DND-41 (cell line): ENCODE data around the gene DPP6.

Source experiments
- ATAC-seq: fragments of 200-7000 bp; cut with Tn5 transposase; 3 replicates; pipeline ENCODE4 v1.9.1; 2021; ENCODE audit warnings: low read depth; ENCODE audit not compliant: insufficient read depth
- DNase-seq: peaks from one replicate; pipeline ENCODE4 v3.0.0-alpha.2; 2020
- H2AFZ ChIP-seq: 2 replicates; pipeline ENCODE4 v1.6.0; 2012; ENCODE audit warnings: low read depth, low read length
- H3K27ac ChIP-seq: 2 replicates; pipeline ENCODE4 v1.5.1; 2012; ENCODE audit warnings: low read length, inconsistent platforms
- H3K27me3 ChIP-seq: fragments of 200-600 bp; sonication (generic); 2 replicates; pipeline ENCODE4 v1.6.0; 2012; ENCODE audit warnings: low read length, mild to moderate bottlenecking, inconsistent platforms; ENCODE audit not compliant: insufficient read depth, poor library complexity
- H3K36me3 ChIP-seq: 2 replicates; pipeline ENCODE4 v1.5.1; 2012; ENCODE audit warnings: low read length, inconsistent platforms; ENCODE audit not compliant: insufficient read depth
- H3K4me1 ChIP-seq: 2 replicates; pipeline ENCODE4 v1.5.1; 2012; ENCODE audit warnings: mild to moderate bottlenecking, low read length; ENCODE audit not compliant: insufficient read depth
- H3K4me2 ChIP-seq: 2 replicates; pipeline ENCODE4 v1.6.0; 2012; ENCODE audit warnings: mild to moderate bottlenecking, moderate library complexity, low read length, inconsistent platforms; ENCODE audit not compliant: insufficient read depth
- H3K4me3 ChIP-seq, 2 experiments: fragments of 200-600 bp in 1 of 2; shearing (Covaris generic) in 1 of 2; 2 replicates each; pipeline ENCODE4 v1.5.1; 2012 to 2016; ENCODE audit warnings: inconsistent platforms in 2 of 2, low read length in 2 of 2, mild to moderate bottlenecking in 2 of 2, low read depth in 1 of 2, moderate library complexity in 1 of 2
- H3K79me2 ChIP-seq: 2 replicates; pipeline ENCODE4 v1.6.0; 2012; ENCODE audit warnings: low read length, inconsistent platforms; ENCODE audit not compliant: insufficient read depth
- H3K9ac ChIP-seq: 2 replicates; pipeline ENCODE4 v1.6.0; 2012; ENCODE audit warnings: low read depth, mild to moderate bottlenecking, inconsistent platforms, low read length, moderate library complexity
- H3K9me3 ChIP-seq: 2 replicates; pipeline ENCODE4 v1.5.1; 2012; ENCODE audit warnings: low read length, moderate library complexity, mild to moderate bottlenecking, inconsistent platforms; ENCODE audit not compliant: insufficient read depth, severe bottlenecking
- H4K20me1 ChIP-seq: 2 replicates; pipeline ENCODE4 v1.6.0; 2012; ENCODE audit warnings: low read length; ENCODE audit not compliant: insufficient read depth
- CTCF ChIP-seq: IDR thresholded peaks from 2 replicates; pipeline ENCODE4 v1.5.1; 2012; ENCODE audit warnings: borderline replicate concordance, low read length, moderate library complexity, mild to moderate bottlenecking; ENCODE audit not compliant: poor library complexity, severe bottlenecking; ENCODE audit errors: extremely low read depth
- EZH2 ChIP-seq: IDR thresholded peaks from 3 replicates; pipeline ENCODE4 v1.6.1; 2012; ENCODE audit warnings: borderline replicate concordance, low read depth, mild to moderate bottlenecking, moderate library complexity, low read length, inconsistent platforms; ENCODE audit not compliant: severe bottlenecking

The DPP6 gene

GRCh38 chr7:154574235-154574634, 522.0 kb downstream of the DPP6 start:
- H3K4me2 ChIP-seq = no peak overlapping the region
- H2AFZ ChIP-seq = no peak overlapping the region
- H4K20me1 ChIP-seq = no peaks in the 10 kb centered on the region; the same call in 1 of the 2 replicates
- no peaks in the 10 kb centered on the region for H3K36me3 ChIP-seq
- H3K79me2 ChIP-seq = no peaks in the 10 kb centered on the region
- no peaks in the 10 kb centered on the region for H3K4me1 ChIP-seq
- H3K27ac ChIP-seq = no peak overlapping the region
- no peaks in the 10 kb centered on the region for H3K27me3 ChIP-seq
- no peaks in the 10 kb centered on the region for H3K9me3 ChIP-seq
- ATAC-seq (no peak), DNase-seq (no peak)
- no peak overlapping the region for H3K9ac ChIP-seq
- no peak overlapping the region for H3K4me3 ChIP-seq
- TF ChIP-seq CTCF = no peak
- TF ChIP-seq EZH2 = no peak

GRCh38 chr7:154575497-154575896, 523.3 kb downstream of the DPP6 start:
- Histone ChIP-seq H3K27ac (no peak overlapping the region), H3K79me2 (no peaks in the 10 kb centered on the region), H3K9me3 (no peaks in the 10 kb centered on the region), H4K20me1 (no peaks in the 10 kb centered on the region; the same call in 1 of the 2 replicates), H3K27me3 (no peaks in the 10 kb centered on the region), H3K4me3 (no peak overlapping the region), H3K4me2 (no peak overlapping the region), H2AFZ (no peak overlapping the region), H3K4me1 (no peaks in the 10 kb centered on the region), H3K36me3 (no peaks in the 10 kb centered on the region), H3K9ac (no peak overlapping the region)
- ATAC-seq = no peak
- DNase-seq = no peak
- TF ChIP-seq CTCF (no peak), EZH2 (no peak)

- no peak for DNase-seq
Observed at GRCh38 chr7:154576604-154577003, 524.4 kb downstream of the DPP6 start.

More at GRCh38 chr7:154576604-154577003, 524.4 kb downstream of the DPP6 start:
- Histone ChIP-seq H3K9me3 (no peaks in the 10 kb centered on the region), H4K20me1 (no peaks in the 10 kb centered on the region; the same call in 1 of the 2 replicates), H2AFZ (no peak overlapping the region), H3K4me3 (no peak overlapping the region), H3K36me3 (no peaks in the 10 kb centered on the region), H3K27ac (no peak overlapping the region), H3K4me1 (no peaks in the 10 kb centered on the region), H3K79me2 (no peaks in the 10 kb centered on the region), H3K9ac (no peak overlapping the region), H3K4me2 (no peak overlapping the region), H3K27me3 (peaks cover 5% of the 10 kb centered on the region)
- TF ChIP-seq CTCF = no peak
- TF ChIP-seq EZH2 = no peak
- no peak for ATAC-seq
